Measurements from ENCODE around the gene IMP4. TPM values are rescaled to one million over a fixed set of nuclear protein-coding genes. Genes with fewer than 3 reads are reported as not detected.
A peak's percentile ranks its signal among the peaks of the same experiment; 100 is the strongest.

IMP4 gene
- total RNA-seq, 1 experiment from 2014 or later = 89.2 TPM

DNA sequence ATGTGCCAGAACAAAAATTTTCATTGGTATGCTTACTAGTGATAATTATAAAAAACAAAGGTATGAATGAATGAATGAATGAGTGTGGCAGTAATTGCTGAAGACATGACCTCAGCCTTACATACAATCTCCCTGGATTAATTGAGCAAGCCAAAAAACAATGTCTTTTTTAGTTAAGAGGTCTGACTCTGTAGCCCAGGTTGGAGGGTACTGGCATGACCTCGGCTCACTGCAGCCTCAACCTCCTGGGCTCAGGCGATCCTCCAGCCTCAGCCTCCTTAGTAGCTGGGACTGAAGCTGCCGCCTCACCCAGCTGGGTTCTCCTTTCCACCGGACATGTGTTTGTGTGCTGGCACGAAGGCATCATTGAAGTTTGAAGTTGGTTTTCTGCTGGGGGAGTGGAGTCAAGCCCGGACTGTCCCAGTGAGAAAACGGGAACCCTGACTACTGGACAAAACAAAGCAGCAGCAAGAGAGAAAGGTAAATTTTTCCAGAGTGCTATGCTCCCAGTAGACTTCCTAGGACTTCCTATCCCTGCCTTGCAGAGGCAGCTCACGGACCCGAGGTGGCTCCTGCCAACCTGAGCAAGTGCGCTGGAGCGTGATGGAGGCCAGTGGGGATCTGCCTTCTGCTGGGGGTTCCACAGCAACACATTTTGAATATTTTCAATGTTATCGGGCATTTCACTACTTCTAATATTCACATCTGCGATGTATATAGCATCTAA, 6.4 kb upstream of the IMP4 start:
- peak overlapping the region; percentile 82 for H3K4me3 Mint-ChIP-seq
- no peak for TF ChIP-seq NR3C1 (CRISPR knock-in tag; conservative IDR thresholded peaks at IDR 0.05; ENCODE audit: low read depth)
- TF ChIP-seq CTCF (IDR thresholded peaks at IDR 0.05) = no peak
- no peak for TF ChIP-seq ZNF121 (CRISPR knock-in tag; IDR thresholded peaks at IDR 0.05)
- TF ChIP-seq TEAD4 (CRISPR knock-in tag; IDR thresholded peaks at IDR 0.05) = no peak
- no peak for TF ChIP-seq ZNF317 (CRISPR knock-in tag; IDR thresholded peaks at IDR 0.05; ENCODE audit: borderline replicate concordance, low read depth)
- DNase-seq (ENCODE audit: low spot score) = no peak

DNA sequence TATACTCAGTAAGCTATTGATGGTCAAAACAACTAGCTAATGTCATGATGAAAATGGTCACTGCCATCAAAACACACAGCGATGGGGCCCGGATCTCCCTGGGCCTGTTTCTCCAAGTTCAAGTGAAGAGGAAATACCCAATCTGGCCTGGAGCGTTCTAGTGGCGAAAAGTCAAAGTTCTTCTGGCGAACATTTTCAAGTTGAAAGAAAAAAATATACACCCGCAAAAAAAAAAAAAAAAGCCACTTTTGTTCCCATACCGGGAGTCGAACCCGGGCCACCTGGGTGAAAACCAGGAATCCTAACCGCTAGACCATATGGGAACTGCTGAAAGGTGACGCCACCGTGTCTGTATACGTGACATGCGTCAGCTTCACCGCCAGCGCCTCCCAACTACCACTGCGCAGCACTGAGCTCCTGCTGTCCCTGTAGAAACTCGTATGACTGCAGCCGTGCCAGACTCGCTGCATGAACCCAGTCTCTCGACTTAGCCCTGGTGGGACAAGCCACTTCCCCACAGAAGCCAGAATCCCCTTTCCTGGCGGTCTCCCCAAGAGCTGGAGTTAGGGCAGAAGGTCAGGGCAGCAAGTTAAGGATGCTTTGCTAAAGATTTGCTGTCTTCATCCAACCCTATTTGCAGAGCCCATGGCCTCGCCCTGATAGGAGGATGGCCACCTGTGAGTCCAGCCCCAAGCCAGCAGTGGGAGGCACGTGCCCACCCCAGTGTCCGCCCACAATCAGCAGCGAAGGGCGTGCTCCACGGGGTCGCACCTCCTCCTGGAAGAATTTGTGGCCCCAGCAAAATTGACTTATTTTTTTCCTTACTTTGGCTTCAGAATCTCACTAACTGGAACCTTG, 5.6 kb upstream of the IMP4 start:
- peaks cover 18% of the 10 kb centered on the region for H3K27me3 Mint-ChIP-seq (ENCODE audit: low read depth)
- 0 out of 2 replicates have a peak, but pooled peaks cover 7% of the 10 kb centered on the region for H3K9me3 Mint-ChIP-seq
- POLR2A ChIA-PET = interaction anchor here (0.7 to 1.0 kb wide), 3 partner anchors 34 to 166 kb away, joined by 4 to 8 read pairs (median 4); no protein-coding TSS in a partner anchor
- peak; percentile 90 for DNase-seq (ENCODE audit: low spot score)
- ATAC-seq = peak; percentile 68
- peaks cover 25% of the 10 kb centered on the region for H3K4me1 Mint-ChIP-seq
- CTCF ChIA-PET = interaction anchor here (0.6 to 3.1 kb wide), 10 partner anchors 19 to 330 kb away, joined by 3 to 25 read pairs (median 4); partner anchors contain the start of gene SMPD4
- H3K36me3 Mint-ChIP-seq = peaks cover 23% of the 10 kb centered on the region
- H3K4me3 Mint-ChIP-seq = peak overlapping the region; percentile 82
- peak overlapping the region; percentile 90 for H3K27ac Mint-ChIP-seq
- TF ChIP-seq MXD4 (CRISPR knock-in tag; IDR thresholded peaks at IDR 0.05; ENCODE audit: borderline replicate concordance) (no peak), NR3C1 (CRISPR knock-in tag; conservative IDR thresholded peaks at IDR 0.05; ENCODE audit: low read depth) (no peak), ETV6 (CRISPR knock-in tag; IDR thresholded peaks at IDR 0.05) (peak; percentile 76), GRHL2 (CRISPR knock-in tag; IDR thresholded peaks at IDR 0.05; ENCODE audit: insufficient replicate concordance, severe bottlenecking) (no peak), EMX1 (CRISPR knock-in tag; IDR thresholded peaks at IDR 0.05) (no peak), NFE2L1 (CRISPR knock-in tag; IDR thresholded peaks at IDR 0.05) (0 out of 2 replicates have a peak, but pooled peaks have one; percentile 60), SMAD4 (CRISPR knock-in tag; IDR thresholded peaks at IDR 0.05) (no peak), CBFB (CRISPR knock-in tag; IDR thresholded peaks at IDR 0.05; ENCODE audit: low read depth) (no peak), ZNF232 (CRISPR knock-in tag; IDR thresholded peaks at IDR 0.05) (0 out of 2 replicates have a peak, but pooled peaks have one; percentile 30), USF1 (CRISPR knock-in tag; IDR thresholded peaks at IDR 0.05) (peak; percentile 92), TEAD1 (CRISPR knock-in tag; IDR thresholded peaks at IDR 0.05) (peak; percentile 77; the same call in 1 of the 2 replicates)
- TF ChIP-seq, protein P1, sequence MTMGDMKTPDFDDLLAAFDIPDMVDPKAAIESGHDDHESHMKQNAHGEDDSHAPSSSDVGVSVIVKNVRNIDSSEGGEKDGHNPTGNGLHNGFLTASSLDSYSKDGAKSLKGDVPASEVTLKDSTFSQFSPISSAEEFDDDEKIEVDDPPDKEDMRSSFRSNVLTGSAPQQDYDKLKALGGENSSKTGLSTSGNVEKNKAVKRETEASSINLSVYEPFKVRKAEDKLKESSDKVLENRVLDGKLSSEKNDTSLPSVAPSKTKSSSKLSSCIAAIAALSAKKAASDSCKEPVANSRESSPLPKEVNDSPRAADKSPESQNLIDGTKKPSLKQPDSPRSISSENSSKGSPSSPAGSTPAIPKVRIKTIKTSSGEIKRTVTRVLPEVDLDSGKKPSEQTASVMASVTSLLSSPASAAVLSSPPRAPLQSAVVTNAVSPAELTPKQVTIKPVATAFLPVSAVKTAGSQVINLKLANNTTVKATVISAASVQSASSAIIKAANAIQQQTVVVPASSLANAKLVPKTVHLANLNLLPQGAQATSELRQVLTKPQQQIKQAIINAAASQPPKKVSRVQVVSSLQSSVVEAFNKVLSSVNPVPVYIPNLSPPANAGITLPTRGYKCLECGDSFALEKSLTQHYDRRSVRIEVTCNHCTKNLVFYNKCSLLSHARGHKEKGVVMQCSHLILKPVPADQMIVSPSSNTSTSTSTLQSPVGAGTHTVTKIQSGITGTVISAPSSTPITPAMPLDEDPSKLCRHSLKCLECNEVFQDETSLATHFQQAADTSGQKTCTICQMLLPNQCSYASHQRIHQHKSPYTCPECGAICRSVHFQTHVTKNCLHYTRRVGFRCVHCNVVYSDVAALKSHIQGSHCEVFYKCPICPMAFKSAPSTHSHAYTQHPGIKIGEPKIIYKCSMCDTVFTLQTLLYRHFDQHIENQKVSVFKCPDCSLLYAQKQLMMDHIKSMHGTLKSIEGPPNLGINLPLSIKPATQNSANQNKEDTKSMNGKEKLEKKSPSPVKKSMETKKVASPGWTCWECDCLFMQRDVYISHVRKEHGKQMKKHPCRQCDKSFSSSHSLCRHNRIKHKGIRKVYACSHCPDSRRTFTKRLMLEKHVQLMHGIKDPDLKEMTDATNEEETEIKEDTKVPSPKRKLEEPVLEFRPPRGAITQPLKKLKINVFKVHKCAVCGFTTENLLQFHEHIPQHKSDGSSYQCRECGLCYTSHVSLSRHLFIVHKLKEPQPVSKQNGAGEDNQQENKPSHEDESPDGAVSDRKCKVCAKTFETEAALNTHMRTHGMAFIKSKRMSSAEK (CRISPR knock-in tag; IDR thresholded peaks at IDR 0.05; ENCODE audit: borderline replicate concordance) = 0 out of 2 replicates have a peak, but pooled peaks have one; percentile 50
- TF ChIP-seq, protein P2, sequence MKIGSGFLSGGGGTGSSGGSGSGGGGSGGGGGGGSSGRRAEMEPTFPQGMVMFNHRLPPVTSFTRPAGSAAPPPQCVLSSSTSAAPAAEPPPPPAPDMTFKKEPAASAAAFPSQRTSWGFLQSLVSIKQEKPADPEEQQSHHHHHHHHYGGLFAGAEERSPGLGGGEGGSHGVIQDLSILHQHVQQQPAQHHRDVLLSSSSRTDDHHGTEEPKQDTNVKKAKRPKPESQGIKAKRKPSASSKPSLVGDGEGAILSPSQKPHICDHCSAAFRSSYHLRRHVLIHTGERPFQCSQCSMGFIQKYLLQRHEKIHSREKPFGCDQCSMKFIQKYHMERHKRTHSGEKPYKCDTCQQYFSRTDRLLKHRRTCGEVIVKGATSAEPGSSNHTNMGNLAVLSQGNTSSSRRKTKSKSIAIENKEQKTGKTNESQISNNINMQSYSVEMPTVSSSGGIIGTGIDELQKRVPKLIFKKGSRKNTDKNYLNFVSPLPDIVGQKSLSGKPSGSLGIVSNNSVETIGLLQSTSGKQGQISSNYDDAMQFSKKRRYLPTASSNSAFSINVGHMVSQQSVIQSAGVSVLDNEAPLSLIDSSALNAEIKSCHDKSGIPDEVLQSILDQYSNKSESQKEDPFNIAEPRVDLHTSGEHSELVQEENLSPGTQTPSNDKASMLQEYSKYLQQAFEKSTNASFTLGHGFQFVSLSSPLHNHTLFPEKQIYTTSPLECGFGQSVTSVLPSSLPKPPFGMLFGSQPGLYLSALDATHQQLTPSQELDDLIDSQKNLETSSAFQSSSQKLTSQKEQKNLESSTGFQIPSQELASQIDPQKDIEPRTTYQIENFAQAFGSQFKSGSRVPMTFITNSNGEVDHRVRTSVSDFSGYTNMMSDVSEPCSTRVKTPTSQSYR (CRISPR knock-in tag; IDR thresholded peaks at IDR 0.05) = no peak
- TF ChIP-seq, protein P3, sequence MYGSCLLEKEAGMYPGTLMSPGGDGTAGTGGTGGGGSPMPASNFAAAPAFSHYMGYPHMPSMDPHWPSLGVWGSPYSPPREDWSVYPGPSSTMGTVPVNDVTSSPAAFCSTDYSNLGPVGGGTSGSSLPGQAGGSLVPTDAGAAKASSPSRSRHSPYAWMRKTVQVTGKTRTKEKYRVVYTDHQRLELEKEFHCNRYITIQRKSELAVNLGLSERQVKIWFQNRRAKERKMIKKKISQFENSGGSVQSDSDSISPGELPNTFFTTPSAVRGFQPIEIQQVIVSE (CRISPR knock-in tag; IDR thresholded peaks at IDR 0.05; ENCODE audit: borderline replicate concordance) = no peak
- TF ChIP-seq, protein P4, sequence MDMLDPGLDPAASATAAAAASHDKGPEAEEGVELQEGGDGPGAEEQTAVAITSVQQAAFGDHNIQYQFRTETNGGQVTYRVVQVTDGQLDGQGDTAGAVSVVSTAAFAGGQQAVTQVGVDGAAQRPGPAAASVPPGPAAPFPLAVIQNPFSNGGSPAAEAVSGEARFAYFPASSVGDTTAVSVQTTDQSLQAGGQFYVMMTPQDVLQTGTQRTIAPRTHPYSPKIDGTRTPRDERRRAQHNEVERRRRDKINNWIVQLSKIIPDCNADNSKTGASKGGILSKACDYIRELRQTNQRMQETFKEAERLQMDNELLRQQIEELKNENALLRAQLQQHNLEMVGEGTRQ (CRISPR knock-in tag; IDR thresholded peaks at IDR 0.05) = peak; percentile 93

More for the DNA sequence above, 6.4 kb upstream of the IMP4 start:
- H3K27me3 Mint-ChIP-seq (ENCODE audit: low read depth) = peaks cover 24% of the 10 kb centered on the region
- ChIA-PET POLR2A (interaction anchor here (1.0 kb wide), 1 partner anchor 48 kb away, joined by 4 read pairs; no protein-coding TSS in a partner anchor), CTCF (interaction anchor here (0.7 to 3.1 kb wide), 9 partner anchors 18 to 329 kb away, joined by 3 to 25 read pairs (median 4); partner anchors contain the start of gene SMPD4)
- H3K4me1 Mint-ChIP-seq = peaks cover 23% of the 10 kb centered on the region
- H3K27ac Mint-ChIP-seq = no peak overlapping the region
- peaks cover 23% of the 10 kb centered on the region for H3K36me3 Mint-ChIP-seq
- no peak for ATAC-seq
- H3K9me3 Mint-ChIP-seq = 0 out of 2 replicates have a peak, but pooled peaks cover 7% of the 10 kb centered on the region

Data from WTC11 (cell line).